T-cell (primary cell): ENCODE data around the gene PIEZO2. TPM values are rescaled to one million over a fixed set of nuclear protein-coding genes. Genes with fewer than 3 reads are reported as not detected.

Experiments
- ATAC-seq, 4 experiments: fragments of 200-7000 bp in 3 of 4; fragments of 150-1000 bp in 1 of 4; cut with Tn5 transposase; replicated peaks in 1 of 4; 1 replicate in 3 of 4; 2 replicates in 1 of 4; pipeline ENCODE4 v1.10.0; 2021; ENCODE audit warnings: moderate library complexity in 3 of 4, mild to moderate bottlenecking in 2 of 4, moderate number of reproducible peaks in 1 of 4
- CTCF ChIA-PET, 2 donors: fragments of 300-600 bp; sonication (Branson Sonifier 250); formaldehyde crosslinking; loops; one replicate each; lab custom pipeline; 2022; ENCODE audit warnings: antibody characterized with exemption in 2 of 2; lab: Charles Lee
- POLR2A ChIA-PET, 2 donors: fragments of 300-600 bp; sonication (Branson Sonifier 250); formaldehyde crosslinking; loops; one replicate each; lab custom pipeline; 2022; ENCODE audit warnings: antibody characterized with exemption in 2 of 2; lab: Charles Lee
- DNase-seq, 35 experiments: peaks; one replicate each; pipeline versions ENCODE4 v3.0.0 to v3.0.0-alpha.2; 2013 to 2023
- H3K27ac ChIP-seq: one replicate; pipeline ENCODE4 v1.5.1; 2013; ENCODE audit warnings: low read length
- H3K27me3 ChIP-seq, 2 experiments: replicated peaks in 1 of 2; 1 replicate in 1 of 2; 2 replicates in 1 of 2; pipeline versions ENCODE4 v1.6.1 to v1.7.0; 2013; ENCODE audit warnings: low read length in 1 of 2, mixed read lengths in 1 of 2; ENCODE audit not compliant: control insufficient read depth in 2 of 2, insufficient read depth in 2 of 2; ENCODE audit errors: extremely low read depth in 1 of 2
- H3K36me3 ChIP-seq, 2 donors: 1 replicate in 1 of 2; 2 replicates in 1 of 2; pipeline versions ENCODE4 v1.6.1 to v1.7.0; 2013; ENCODE audit warnings: low read length in 1 of 2; ENCODE audit not compliant: control insufficient read depth in 2 of 2, insufficient read depth in 1 of 2; ENCODE audit errors: extremely low read depth in 1 of 2
- H3K4me1 ChIP-seq, 2 experiments: 1 replicate in 1 of 2; 2 replicates in 1 of 2; pipeline versions ENCODE4 v1.6.1 to v1.7.0; 2013; ENCODE audit warnings: low read length in 2 of 2, mixed read lengths in 1 of 2; ENCODE audit not compliant: insufficient read depth in 2 of 2, control insufficient read depth in 1 of 2; ENCODE audit errors: extremely low read depth in 1 of 2
- H3K4me3 ChIP-seq, 2 donors: 1 replicate in 1 of 2; 2 replicates in 1 of 2; pipeline versions ENCODE4 v1.5.1 to v1.7.0; 2013; ENCODE audit warnings: mild to moderate bottlenecking in 2 of 2, low read length in 1 of 2, moderate library complexity in 1 of 2; ENCODE audit not compliant: control insufficient read depth in 1 of 2; ENCODE audit errors: extremely low read depth in 1 of 2
- H3K9me3 ChIP-seq: 2 replicates; pipeline ENCODE4 v1.7.0; 2013
- H3K27ac Mint-ChIP-seq, 2 donors: one replicate each; pipeline ENCODE4 v1.8.0; 2020 to 2021; ENCODE audit warnings: mild to moderate bottlenecking in 2 of 2, mixed read lengths in 2 of 2
- H3K27me3 Mint-ChIP-seq, 2 donors: one replicate each; pipeline ENCODE4 v1.8.0; 2021 to 2022; ENCODE audit warnings: mixed read lengths in 2 of 2
- H3K36me3 Mint-ChIP-seq: one replicate; pipeline ENCODE4 v1.8.0; 2021; ENCODE audit warnings: mixed read lengths
- H3K4me1 Mint-ChIP-seq, 3 donors: one replicate each; pipeline ENCODE4 v1.8.0; 2020 to 2022; ENCODE audit warnings: mixed read lengths in 3 of 3, mild to moderate bottlenecking in 1 of 3
- H3K4me3 Mint-ChIP-seq, 3 donors: one replicate each; pipeline ENCODE4 v1.8.0; 2020 to 2022; ENCODE audit warnings: mild to moderate bottlenecking in 3 of 3, mixed read lengths in 3 of 3, moderate library complexity in 3 of 3
- H3K9me3 Mint-ChIP-seq, 3 donors: one replicate each; pipeline ENCODE4 v1.8.0; 2020 to 2022; ENCODE audit warnings: mixed read lengths in 3 of 3
- WGBS: methylation state at CpG from one replicate; pipeline ENCODE4 v1.1.5; 2013; ENCODE audit warnings: missing lambda C conversion rate; ENCODE audit not compliant: insufficient coverage; 5-methylcytosine and 5-hydroxymethylcytosine counted together
- total RNA-seq, 35 experiments: library from RNA in 6 of 35; stranded (reverse) in 6 of 35; fragments of 120-200 nt in 1 of 35; gene quantifications; one replicate each; pipeline versions ENCODE4 v1.2.1 to v1.2.4 and lab custom pipeline; 2013 to 2026

PIEZO2 gene
- total RNA-seq, 5 donors from 2014 or later (not counting 1 experiment from before 2014, with no cell fraction given) = 0.05 to 0.90 (median 0.21) TPM; not detected in 1

DNA sequence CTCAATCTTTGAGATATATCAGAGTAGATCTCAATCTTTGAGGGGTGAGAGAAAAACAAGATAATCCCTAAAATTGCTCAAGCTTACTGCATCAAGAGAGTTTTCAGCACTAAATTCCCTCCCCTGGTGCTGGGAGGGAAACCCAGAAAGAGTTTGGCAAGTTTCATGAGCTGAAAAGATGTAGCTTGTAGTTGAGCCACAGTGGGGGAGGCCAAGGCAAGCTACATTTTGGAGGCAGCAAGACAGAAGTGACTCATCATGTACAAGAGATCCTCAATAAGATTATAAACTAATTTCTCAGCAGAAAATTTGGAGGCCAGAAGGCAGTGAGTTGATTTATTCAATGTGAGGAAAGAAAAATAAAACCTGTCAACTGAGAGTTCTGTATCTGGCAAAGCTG lies 308.2 kb downstream of the PIEZO2 start:
- H3K4me3 ChIP-seq = no peak overlapping the region
- Mint-ChIP-seq H3K9me3 (peaks cover 2 to 7% (median 3%) of the 10 kb centered on the region in 3 donors), H3K4me3 (no peak overlapping the region), H3K27me3 (peaks cover 4 to 7% of the 10 kb centered on the region in 2 donors), H3K36me3 (no peaks in the 10 kb centered on the region), H3K27ac (no peak overlapping the region), H3K4me1 (no peaks in the 10 kb centered on the region)
- DNase-seq = no peak
- no peaks in the 10 kb centered on the region for H3K9me3 ChIP-seq
- H3K27ac ChIP-seq = no peak overlapping the region
- no peaks in the 10 kb centered on the region for H3K27me3 ChIP-seq
- no peak for ATAC-seq
- ChIA-PET POLR2A (no interaction called here), CTCF (interaction anchor here (0.6 to 1.2 kb wide), 3 partner anchors 11 to 40 kb away, joined by 3 to 4 read pairs (median 3); no protein-coding TSS in a partner anchor)
- H3K4me1 ChIP-seq = no peaks in the 10 kb centered on the region
- no peaks in the 10 kb centered on the region for H3K36me3 ChIP-seq

DNA sequence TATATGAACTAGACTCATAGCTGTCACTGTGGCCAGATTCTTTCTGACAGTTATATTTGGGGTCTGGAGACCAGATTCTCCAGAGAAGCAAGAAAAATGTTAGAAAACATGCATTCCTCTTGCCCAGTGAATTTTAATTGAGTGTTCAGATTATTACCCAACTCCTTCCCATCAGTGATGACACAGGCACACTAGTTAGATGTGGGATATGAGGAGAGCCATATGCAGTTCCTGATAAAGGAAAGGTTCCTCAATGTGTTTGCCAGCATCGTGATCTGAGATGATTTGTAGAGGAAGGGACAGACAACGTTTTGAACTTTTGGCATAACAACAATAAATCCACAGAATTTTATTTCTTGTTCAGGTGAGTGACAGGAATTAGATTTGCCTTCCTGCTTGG lies 308.6 kb downstream of the PIEZO2 start:
- no peaks in the 10 kb centered on the region for H3K27me3 ChIP-seq
- Mint-ChIP-seq H3K36me3 (no peaks in the 10 kb centered on the region), H3K4me3 (no peak overlapping the region), H3K27ac (no peak overlapping the region), H3K27me3 (peaks cover 4 to 9% of the 10 kb centered on the region in 2 donors), H3K4me1 (no peaks in the 10 kb centered on the region), H3K9me3 (peaks cover 0 to 4% (median 0%) of the 10 kb centered on the region in 3 donors)
- H3K27ac ChIP-seq = no peak overlapping the region
- no peak overlapping the region for H3K4me3 ChIP-seq
- DNase-seq (no peak), ATAC-seq (no peak)
- POLR2A ChIA-PET = no interaction called here
- no peaks in the 10 kb centered on the region for H3K4me1 ChIP-seq
- CTCF ChIA-PET = interaction anchor here (0.6 to 1.2 kb wide), 2 partner anchors 13 to 40 kb away, joined by 3 to 4 read pairs; no protein-coding TSS in a partner anchor
- H3K9me3 ChIP-seq = no peaks in the 10 kb centered on the region
- no peaks in the 10 kb centered on the region for H3K36me3 ChIP-seq
- no CpG with 5 or more reads among the region's 2 CpGs for WGBS

DNA sequence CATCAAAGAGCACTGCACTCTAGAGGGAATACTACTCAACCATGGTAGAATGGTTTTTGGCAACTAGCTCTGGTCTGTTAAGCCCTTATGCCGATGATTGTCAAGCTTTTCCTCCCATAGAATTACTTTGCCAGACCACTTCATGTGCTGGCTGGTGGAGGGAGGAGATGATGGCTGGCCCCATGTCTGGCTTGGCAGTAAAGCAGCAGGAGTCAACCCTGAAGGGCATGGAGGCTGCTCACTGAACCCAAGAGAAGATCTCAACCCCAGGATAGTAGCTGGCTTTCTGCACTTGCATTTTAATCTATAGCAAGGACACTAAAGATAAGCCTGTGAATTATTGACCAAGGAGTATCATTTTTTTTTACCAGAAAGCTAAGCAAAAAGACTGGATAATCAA lies 309.9 kb downstream of the PIEZO2 start:
- Mint-ChIP-seq H3K27me3 (peaks cover 4 to 9% of the 10 kb centered on the region in 2 donors), H3K27ac (no peak overlapping the region), H3K9me3 (peaks cover 0 to 4% (median 0%) of the 10 kb centered on the region in 3 donors), H3K4me1 (no peaks in the 10 kb centered on the region), H3K4me3 (no peak overlapping the region), H3K36me3 (no peaks in the 10 kb centered on the region)
- ATAC-seq (no peak), DNase-seq (no peak)
- no peak overlapping the region for H3K4me3 ChIP-seq
- ChIA-PET CTCF (interaction anchor here in 1 of 2 donors (0.6 kb wide), 1 partner anchor 887 kb away, joined by 4 read pairs; no protein-coding TSS in a partner anchor), POLR2A (interaction anchor here in 1 of 2 donors (0.6 kb wide), 1 partner anchor 21 kb away, joined by 3 read pairs; no protein-coding TSS in a partner anchor)
- no peaks in the 10 kb centered on the region for H3K9me3 ChIP-seq
- H3K36me3 ChIP-seq = no peaks in the 10 kb centered on the region
- H3K27me3 ChIP-seq = no peaks in the 10 kb centered on the region
- H3K4me1 ChIP-seq = no peaks in the 10 kb centered on the region
- H3K27ac ChIP-seq = no peak overlapping the region
- WGBS = no CpG with 5 or more reads among the region's 1 CpG

DNA sequence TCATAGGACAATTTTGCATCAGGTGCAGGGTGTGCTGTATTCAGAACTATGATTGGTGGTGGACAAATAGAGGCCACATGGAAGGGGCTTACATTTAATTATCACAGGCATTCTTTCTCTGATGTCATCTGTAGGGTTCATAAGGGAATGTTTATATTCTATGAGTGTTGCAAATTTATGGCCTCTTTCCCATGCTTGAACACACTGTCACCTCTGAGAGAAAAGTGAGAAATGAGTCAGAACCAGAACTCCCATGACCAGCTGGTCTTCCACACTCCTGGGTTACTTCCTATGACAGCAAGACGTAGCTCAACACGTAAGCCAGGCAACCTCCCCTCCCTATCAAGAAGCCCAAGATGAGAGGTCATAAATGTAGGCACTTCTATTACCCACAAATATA lies 310.8 kb downstream of the PIEZO2 start:
- H3K4me3 Mint-ChIP-seq = no peak overlapping the region
- no peak overlapping the region for H3K27ac ChIP-seq
- no peaks in the 10 kb centered on the region for H3K4me1 Mint-ChIP-seq
- peaks cover 0 to 4% (median 0%) of the 10 kb centered on the region in 3 donors for H3K9me3 Mint-ChIP-seq
- no peaks in the 10 kb centered on the region for H3K36me3 Mint-ChIP-seq
- no peak overlapping the region for H3K4me3 ChIP-seq
- H3K27me3 ChIP-seq = no peaks in the 10 kb centered on the region
- ChIA-PET CTCF (interaction anchor here in 1 of 2 donors (0.6 kb wide), 1 partner anchor 888 kb away, joined by 4 read pairs; no protein-coding TSS in a partner anchor), POLR2A (no interaction called here)
- DNase-seq (no peak), ATAC-seq (no peak)
- no CpG with 5 or more reads among the region's 2 CpGs for WGBS
- H3K9me3 ChIP-seq = no peaks in the 10 kb centered on the region
- H3K27me3 Mint-ChIP-seq = peaks cover 4 to 9% of the 10 kb centered on the region in 2 donors
- H3K27ac Mint-ChIP-seq = no peak overlapping the region
- H3K36me3 ChIP-seq = no peaks in the 10 kb centered on the region
- no peaks in the 10 kb centered on the region for H3K4me1 ChIP-seq

DNA sequence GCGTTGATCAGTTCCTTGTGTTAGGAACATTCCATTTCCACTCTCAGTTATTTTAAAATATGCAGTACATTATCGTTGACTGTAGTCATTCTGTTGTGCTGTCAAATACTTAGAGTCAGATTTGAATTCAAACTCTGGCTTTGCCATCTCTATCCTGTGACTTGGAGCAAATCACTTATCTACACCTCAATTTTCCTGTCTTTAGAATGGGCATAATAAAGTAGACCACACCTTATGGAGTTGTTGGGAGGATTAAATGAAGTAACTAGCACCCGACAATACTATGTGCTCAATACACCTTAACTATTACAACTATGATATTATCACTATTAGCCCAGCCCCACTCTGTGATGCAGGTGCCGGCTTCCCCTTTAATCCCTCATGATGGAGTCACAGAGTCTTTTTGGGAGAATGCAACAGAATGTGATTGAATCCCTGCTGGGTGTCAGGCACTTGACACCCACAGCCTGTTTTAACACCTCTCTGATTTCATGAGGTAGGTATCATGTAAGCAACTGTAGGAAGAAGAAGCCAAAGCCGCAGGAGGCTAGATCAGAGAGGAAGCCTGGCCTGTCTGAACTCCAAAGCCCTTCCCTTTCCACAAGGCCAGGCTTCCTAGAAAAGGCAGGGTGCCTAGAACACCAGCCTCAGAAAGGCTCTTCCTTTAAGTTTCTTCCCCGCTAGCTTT lies 315.1 kb downstream of the PIEZO2 start:
- Histone ChIP-seq H3K4me1 (no peaks in the 10 kb centered on the region), H3K9me3 (no peaks in the 10 kb centered on the region), H3K36me3 (no peaks in the 10 kb centered on the region), H3K4me3 (no peak overlapping the region), H3K27me3 (no peaks in the 10 kb centered on the region), H3K27ac (no peak overlapping the region)
- ATAC-seq (no peak), DNase-seq (no peak)
- Mint-ChIP-seq H3K4me3 (no peak overlapping the region), H3K4me1 (no peaks in the 10 kb centered on the region), H3K27ac (no peak overlapping the region), H3K9me3 (no peaks in the 10 kb centered on the region), H3K27me3 (peaks cover 10 to 18% of the 10 kb centered on the region in 2 donors), H3K36me3 (no peaks in the 10 kb centered on the region)
- CTCF ChIA-PET = no interaction called here
- POLR2A ChIA-PET = no interaction called here
- WGBS = 78% methylated on average over 2 of the region's 6 CpGs

DNA sequence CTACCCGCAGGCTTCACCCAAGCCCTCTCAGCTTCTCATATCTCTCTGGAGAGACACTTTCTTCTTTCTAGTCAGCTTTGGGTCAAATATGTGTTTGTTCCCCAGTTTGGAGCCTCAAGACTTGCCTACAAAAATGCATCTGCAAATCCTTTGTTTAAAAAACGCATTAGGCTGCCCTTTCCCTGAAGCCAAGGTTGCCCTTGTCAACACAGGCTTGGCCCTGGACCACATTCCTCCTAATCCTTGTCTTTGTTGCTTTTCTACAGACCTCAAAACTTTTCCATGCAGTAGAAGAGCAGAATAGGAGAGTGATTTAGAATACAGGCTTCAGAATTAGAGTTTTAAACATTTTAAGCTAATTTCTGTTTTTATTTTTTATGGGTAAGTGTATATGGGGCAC lies 315.7 kb downstream of the PIEZO2 start:
- Histone ChIP-seq H3K27me3 (no peaks in the 10 kb centered on the region), H3K27ac (no peak overlapping the region), H3K9me3 (no peaks in the 10 kb centered on the region), H3K4me3 (no peak overlapping the region), H3K4me1 (no peaks in the 10 kb centered on the region), H3K36me3 (no peaks in the 10 kb centered on the region)
- H3K9me3 Mint-ChIP-seq = no peaks in the 10 kb centered on the region
- H3K4me1 Mint-ChIP-seq = no peaks in the 10 kb centered on the region
- no peak for DNase-seq
- H3K27me3 Mint-ChIP-seq = peaks cover 15 to 18% of the 10 kb centered on the region in 2 donors
- WGBS = 63% methylated on average over 2 of the region's 2 CpGs
- H3K36me3 Mint-ChIP-seq = no peaks in the 10 kb centered on the region
- ChIA-PET CTCF (interaction anchor here in 1 of 2 donors (0.6 kb wide), 1 partner anchor 134 kb away, joined by 4 read pairs; no protein-coding TSS in a partner anchor), POLR2A (no interaction called here)
- no peak for ATAC-seq
- H3K27ac Mint-ChIP-seq = no peak overlapping the region
- no peak overlapping the region for H3K4me3 Mint-ChIP-seq
